ENCODE data around the gene SEC16A. TPM values are rescaled to one million over a fixed set of nuclear protein-coding genes. Genes with fewer than 3 reads are reported as not detected.

Gene SEC16A
- total and polyA plus RNA-seq, 4 donors, result 44.2 to 78.8 (median 46.7) TPM

- TF ChIP-seq CTCF (IDR thresholded peaks at IDR 0.05; ENCODE audit: control extremely low read depth, extremely low read depth), result peak; percentile 95
- peak; percentile 47 to 53 (median 49) for DNase-seq
- peak; percentile 48 for ATAC-seq (ENCODE audit: insufficient read depth, low FRiP score)
- WGBS, 2 donors, result 29 to 42% methylated on average over 22 of the region's 22 CpGs
- H3K27ac ChIP-seq (ENCODE audit: low read depth in 1 of 2, low read length in 1 of 2), result no peak overlapping the region
- H3K9me3 ChIP-seq (ENCODE audit: control insufficient read depth in 4 of 4, insufficient read depth in 3 of 4, low read length in 3 of 4), result no peaks in the 10 kb centered on the region
- no peaks in the 10 kb centered on the region for H3K27me3 ChIP-seq (ENCODE audit: control insufficient read depth in 3 of 3, insufficient read depth in 3 of 3, low read length in 2 of 3)
- H3K9ac ChIP-seq (ENCODE audit: insufficient read depth in 1 of 2, low read length in 2 of 2), result no peak overlapping the region
- no peaks in the 10 kb centered on the region for H3K36me3 ChIP-seq (ENCODE audit: control insufficient read depth in 4 of 4, insufficient read depth in 4 of 4, low read length in 4 of 4)
- no peak overlapping the region for H3K4me3 ChIP-seq
- H3K4me1 ChIP-seq (ENCODE audit: control insufficient read depth in 5 of 5, insufficient read depth in 5 of 5, low read length in 5 of 5), result peaks cover 0 to 18% (median 3%) of the 10 kb centered on the region in 5 donors
These were observed 5.7 kb upstream of the SEC16A start for GRCh38 chr9:136488247-136489214.

- Histone ChIP-seq H3K9ac (ENCODE audit: insufficient read depth in 1 of 2, low read length in 2 of 2) (no peak overlapping the region), H3K4me3 (no peak overlapping the region), H3K4me1 (ENCODE audit: control insufficient read depth in 5 of 5, insufficient read depth in 5 of 5, low read length in 5 of 5) (peaks cover 0 to 13% (median 2%) of the 10 kb centered on the region in 5 donors), H3K36me3 (ENCODE audit: control insufficient read depth in 4 of 4, insufficient read depth in 4 of 4, low read length in 4 of 4) (no peaks in the 10 kb centered on the region), H3K27me3 (ENCODE audit: control insufficient read depth in 3 of 3, insufficient read depth in 3 of 3, low read length in 2 of 3) (no peaks in the 10 kb centered on the region), H3K9me3 (ENCODE audit: control insufficient read depth in 4 of 4, insufficient read depth in 3 of 4, low read length in 3 of 4) (no peaks in the 10 kb centered on the region), H3K27ac (ENCODE audit: low read depth in 1 of 2, low read length in 1 of 2) (no peak overlapping the region)
- DNase-seq (no peak), ATAC-seq (ENCODE audit: insufficient read depth, low FRiP score) (no peak)
- TF ChIP-seq CTCF (IDR thresholded peaks at IDR 0.05; ENCODE audit: control extremely low read depth, extremely low read depth), result no peak
- WGBS, 2 donors, result 91 to 93% methylated on average over 7 of the region's 7 CpGs
These were observed 4.8 kb upstream of the SEC16A start for GRCh38 chr9:136487672-136488071.

- H3K9me3 ChIP-seq (ENCODE audit: control insufficient read depth in 4 of 4, insufficient read depth in 3 of 4, low read length in 3 of 4), result no peaks in the 10 kb centered on the region
- H3K9ac ChIP-seq (ENCODE audit: insufficient read depth in 1 of 2, low read length in 2 of 2), result no peak overlapping the region
- DNase-seq (no peak), ATAC-seq (ENCODE audit: insufficient read depth, low FRiP score) (no peak)
- H3K27me3 ChIP-seq (ENCODE audit: control insufficient read depth in 3 of 3, insufficient read depth in 3 of 3, low read length in 2 of 3), result no peaks in the 10 kb centered on the region
- no peaks in the 10 kb centered on the region for H3K36me3 ChIP-seq (ENCODE audit: control insufficient read depth in 4 of 4, insufficient read depth in 4 of 4, low read length in 4 of 4)
- H3K4me1 ChIP-seq (ENCODE audit: control insufficient read depth in 5 of 5, insufficient read depth in 5 of 5, low read length in 5 of 5), result peaks cover 0 to 14% (median 2%) of the 10 kb centered on the region in 5 donors
- H3K4me3 ChIP-seq, result no peak overlapping the region
- no peak overlapping the region for H3K27ac ChIP-seq (ENCODE audit: low read depth in 1 of 2, low read length in 1 of 2)
- 89 to 92% methylated on average over 18 of the region's 18 CpGs for WGBS, 2 donors
- no peak for TF ChIP-seq CTCF (IDR thresholded peaks at IDR 0.05; ENCODE audit: control extremely low read depth, extremely low read depth)
These were observed 4.2 kb upstream of the SEC16A start for GRCh38 chr9:136486823-136487620.

Measured in lung (tissue), 12 donors.